IPS-11a (cell line): ENCODE results near the gene MEP1A.
"Not testable (repeated sequence)": the region's sequence is repeated elsewhere in the genome, so short reads cannot be mapped to it uniquely, and the experiment has no call there.

ENCODE experiments used
- H3K4me3 ChIP-seq: one replicate; pipeline ENCODE4 v1.5.1; 2013; ENCODE audit warnings: low read depth, low read length, control low read depth

Gene MEP1A, protein sequence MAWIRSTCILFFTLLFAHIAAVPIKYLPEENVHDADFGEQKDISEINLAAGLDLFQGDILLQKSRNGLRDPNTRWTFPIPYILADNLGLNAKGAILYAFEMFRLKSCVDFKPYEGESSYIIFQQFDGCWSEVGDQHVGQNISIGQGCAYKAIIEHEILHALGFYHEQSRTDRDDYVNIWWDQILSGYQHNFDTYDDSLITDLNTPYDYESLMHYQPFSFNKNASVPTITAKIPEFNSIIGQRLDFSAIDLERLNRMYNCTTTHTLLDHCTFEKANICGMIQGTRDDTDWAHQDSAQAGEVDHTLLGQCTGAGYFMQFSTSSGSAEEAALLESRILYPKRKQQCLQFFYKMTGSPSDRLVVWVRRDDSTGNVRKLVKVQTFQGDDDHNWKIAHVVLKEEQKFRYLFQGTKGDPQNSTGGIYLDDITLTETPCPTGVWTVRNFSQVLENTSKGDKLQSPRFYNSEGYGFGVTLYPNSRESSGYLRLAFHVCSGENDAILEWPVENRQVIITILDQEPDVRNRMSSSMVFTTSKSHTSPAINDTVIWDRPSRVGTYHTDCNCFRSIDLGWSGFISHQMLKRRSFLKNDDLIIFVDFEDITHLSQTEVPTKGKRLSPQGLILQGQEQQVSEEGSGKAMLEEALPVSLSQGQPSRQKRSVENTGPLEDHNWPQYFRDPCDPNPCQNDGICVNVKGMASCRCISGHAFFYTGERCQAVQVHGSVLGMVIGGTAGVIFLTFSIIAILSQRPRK

DNA sequence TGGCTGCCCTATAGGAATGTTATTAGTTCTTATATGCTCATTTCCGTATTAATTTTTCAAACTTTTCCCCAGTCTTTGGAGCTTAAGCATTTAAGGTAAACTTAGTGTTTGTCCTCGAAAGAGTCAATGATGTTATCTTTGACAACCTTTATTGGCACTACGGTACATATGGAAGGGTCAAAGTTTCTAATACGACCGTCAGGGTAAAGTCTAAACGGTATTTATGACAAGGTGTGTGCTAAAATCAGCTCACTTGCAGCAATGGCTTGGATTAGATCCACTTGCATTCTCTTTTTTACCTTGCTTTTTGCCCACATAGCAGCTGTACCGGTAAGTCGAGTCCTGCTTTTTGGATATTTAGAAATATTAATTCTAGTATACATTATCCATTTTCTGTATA lies at the start of gene MEP1A:
TSS of gene MEP1A (plus strand) at position 252 of the 400 bp plus-strand sequence. CDS start at position 262, 10 bp downstream.
- H3K4me3 ChIP-seq = no peak within 1 kb of the TSS

DNA sequence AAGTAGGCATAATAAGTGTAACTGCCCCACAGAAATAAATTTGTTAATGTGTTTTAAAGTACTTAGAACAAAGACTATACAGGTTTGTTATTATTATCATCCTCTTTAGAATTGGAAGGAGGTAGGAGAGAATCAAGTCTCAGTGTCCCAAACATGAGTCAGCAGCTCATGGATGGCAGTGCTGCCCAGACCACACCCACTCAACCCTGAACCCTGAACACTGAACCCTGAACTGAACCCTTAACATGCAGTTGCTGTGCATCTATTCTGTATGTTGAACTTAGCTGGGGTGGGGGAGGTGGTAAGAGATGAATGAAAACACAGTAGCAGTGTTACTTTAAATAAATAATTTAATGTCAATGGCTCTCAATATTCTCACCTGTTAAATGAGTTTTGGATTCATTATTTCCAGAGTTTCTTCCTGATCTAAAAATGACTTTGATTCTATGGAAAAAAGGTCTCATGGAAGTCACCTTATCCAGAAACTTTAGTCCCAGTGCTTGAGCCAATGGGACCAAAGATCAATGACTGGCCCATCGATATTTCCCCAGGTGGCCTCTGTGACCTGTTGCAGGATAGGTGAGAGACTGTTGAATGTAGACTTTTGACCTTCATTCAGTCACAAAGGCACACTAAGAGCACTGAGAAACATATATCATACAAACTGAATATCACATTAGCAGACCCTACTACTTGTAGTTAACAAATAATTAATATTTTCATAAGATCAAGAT lies 49.6 kb upstream of the MEP1A start:
- no peak overlapping the region for H3K4me3 ChIP-seq

DNA sequence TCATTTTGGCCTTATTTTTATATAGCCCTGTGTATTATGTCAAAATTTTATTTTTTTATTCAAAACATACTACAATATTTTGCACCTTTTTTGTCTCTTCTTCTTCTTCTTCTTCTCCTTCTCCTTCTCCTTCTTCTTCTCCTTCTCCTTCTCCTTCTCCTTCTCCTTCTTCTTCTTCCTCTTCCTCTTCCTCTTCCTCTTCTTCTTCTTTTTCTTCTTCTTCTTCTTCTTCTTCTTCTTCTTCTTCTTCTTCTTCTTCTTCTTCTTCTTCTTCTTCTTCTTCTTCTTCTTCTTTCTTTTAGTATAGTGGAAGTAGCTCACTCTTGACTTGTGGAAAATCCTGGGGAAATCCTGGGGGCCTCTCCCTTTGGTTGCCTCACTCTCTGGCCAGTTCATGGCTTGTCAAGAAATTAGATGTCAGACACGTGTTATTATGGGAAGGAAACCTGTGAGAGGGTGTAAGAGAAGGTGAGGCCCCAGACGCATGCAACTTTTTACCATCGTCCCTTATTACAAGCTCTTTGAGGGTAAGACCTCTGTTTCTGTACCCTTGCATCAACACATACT lies 48.9 kb upstream of the MEP1A start:
- not testable (repeated sequence) for H3K4me3 ChIP-seq

DNA sequence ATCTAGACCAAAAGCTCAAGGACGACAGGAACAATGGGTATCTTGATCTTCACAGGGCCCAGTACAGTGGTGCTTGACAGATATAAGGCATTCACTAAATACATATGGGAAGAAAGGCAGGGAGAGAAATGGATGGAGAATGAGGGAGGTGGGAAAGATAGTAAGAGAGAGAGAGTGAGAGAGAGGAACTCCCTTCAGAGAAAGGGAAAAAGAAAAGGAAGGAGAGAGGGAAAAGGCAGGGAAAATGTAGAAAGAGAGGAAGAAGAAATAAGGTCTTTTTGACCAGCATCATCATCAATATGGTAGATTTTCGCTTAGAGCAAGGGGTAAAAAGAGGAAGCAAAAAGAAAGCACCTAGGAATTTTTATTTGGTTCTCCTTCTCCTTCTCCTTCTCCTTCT lies 47.2 kb upstream of the MEP1A start:
- H3K4me3 ChIP-seq = no peak overlapping the region

DNA sequence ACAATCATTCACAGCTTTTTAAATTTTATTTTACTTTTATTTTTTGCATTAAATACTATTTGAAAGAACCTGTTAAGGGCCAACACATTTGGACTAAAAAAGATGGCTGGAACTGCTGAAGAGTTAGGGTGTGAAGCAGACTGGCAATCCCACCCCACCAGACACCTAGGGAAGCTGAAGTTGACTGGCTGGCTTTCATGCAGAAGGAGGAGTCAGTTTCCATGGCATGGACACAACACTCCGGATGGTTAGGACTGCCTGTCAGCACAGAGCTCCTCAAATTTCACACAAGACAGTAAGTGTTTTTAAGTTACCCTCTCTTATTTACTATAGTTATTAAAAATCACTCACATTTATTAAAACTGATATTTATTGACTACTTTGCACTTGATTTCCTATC lies 46.5 kb upstream of the MEP1A start, which contains the start of gene ANKRD66:
TSS of gene ANKRD66 (plus strand) at position 238 of the 400 bp plus-strand sequence. CDS start 5,016 bp downstream, outside the sequence.
- no peak within 1 kb of the TSS for H3K4me3 ChIP-seq

DNA sequence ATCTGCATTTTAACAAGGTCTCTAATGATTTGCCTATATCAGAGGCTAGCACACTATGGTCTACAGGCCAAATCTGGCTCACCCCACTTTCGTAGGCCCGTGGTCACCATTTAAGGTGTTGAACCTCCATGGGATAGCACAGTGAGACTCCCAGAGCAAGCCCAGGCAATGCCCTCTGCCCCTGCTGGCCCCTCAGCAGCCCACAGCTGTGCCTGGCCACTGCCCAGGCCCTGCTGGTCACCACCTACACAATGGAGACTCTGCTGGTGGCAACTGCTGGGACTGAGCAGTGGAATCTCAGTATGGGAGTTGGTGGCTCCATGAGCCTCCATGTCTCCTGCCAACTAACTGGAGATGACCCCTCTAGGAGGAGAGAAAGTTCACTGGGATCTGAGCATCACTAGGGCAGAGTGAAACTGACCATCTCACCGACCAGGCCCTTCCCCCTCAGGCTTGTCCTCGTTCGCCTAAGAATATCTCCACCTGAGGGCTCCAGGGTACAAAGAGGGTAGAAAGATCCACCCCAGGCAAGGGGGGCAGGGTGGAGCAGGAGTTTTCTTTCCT lies 44.2 kb upstream of the MEP1A start:
- H3K4me3 ChIP-seq = no peak overlapping the region

DNA sequence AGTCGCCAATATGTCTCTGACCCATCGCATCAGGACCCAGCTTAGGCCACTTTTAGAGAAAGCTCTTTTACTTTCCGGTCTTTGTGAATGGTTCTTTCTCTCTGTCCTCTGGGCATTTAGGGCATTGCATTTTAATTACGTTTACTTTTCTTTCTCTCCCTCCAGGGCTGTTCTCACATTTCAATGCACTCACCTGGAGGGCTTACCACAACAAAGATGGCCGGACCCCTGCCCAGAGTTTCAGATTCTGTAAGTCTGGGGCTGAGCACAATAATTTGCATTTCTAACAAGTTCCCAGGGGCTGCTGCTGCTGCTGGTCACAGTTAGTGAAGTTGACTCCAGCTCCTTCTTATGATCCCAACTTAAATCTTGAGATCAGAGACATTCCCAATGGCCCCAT lies 43.5 kb upstream of the MEP1A start:
- H3K4me3 ChIP-seq = no peak overlapping the region

DNA sequence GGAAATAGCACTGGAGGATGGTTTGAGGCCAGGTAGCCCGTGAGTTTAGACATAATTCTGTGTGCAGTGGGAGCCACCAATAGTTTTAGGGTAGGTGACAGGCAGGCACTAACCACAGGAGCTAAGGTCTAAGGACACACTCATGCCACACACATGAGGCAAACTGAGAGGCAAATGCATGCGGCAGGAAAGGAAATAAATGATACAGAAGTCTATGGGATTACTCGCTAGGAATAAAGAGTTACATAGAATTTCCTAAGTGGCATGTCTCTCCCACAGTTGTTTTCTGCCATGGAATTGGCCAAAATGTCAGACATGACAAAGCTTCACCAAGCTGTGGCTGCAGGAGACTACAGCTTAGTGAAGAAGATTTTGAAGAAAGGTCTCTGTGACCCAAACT lies 41.5 kb upstream of the MEP1A start:
- H3K4me3 ChIP-seq = no peak overlapping the region

DNA sequence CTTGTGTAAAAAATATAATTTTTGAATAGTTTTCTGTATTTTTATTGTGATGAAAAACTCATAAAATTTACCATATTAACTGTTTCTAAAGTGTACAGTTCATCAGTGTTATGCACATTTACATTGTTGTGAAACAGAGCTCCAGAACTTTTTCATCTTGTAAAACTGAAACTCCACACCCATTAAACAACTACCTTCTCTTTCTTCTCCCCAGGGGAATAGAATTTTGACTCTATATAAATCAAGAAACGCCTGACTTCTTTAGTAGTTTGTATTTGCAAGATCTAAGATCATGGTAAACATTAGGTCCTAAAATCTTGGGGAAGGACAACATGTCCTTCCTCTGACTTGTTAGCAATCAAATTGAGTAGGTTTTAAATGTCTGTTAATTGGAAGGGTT lies 37.3 kb upstream of the MEP1A start:
- H3K4me3 ChIP-seq = no peak overlapping the region

DNA sequence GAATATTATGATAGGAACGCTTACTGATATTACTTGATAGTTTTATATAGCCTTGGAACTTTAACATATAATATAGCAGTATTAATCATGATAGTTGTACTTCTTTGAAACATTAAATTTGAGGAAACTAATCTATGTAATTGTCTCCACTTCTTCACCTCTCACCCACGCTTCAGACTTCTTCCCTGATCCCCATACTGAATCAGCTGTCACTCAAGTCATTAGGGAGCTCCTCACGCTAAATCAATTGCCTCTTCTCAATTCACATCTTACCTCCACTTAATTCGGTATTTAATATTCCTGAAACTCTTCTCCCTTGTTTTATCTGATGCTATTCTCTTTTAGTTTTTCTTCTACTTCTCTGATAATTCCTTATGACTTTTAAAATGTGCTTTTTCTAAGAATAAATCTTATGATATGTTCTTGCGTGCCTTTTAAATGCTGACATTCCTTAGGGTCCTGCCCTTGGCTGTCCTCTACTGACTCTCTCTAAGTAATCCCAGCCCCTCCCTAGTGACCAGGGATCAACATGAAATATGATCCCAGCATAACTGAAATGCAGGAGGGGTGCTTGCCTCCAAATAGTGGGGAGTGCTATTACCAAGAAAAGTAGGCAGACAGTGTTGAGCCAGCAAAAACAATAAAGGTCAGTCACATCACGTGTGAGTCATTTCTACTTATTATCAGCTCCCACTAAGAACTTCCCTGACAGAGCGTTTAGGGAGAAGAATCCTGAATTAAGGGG lies 36.5 kb upstream of the MEP1A start:
- no peak overlapping the region for H3K4me3 ChIP-seq

DNA sequence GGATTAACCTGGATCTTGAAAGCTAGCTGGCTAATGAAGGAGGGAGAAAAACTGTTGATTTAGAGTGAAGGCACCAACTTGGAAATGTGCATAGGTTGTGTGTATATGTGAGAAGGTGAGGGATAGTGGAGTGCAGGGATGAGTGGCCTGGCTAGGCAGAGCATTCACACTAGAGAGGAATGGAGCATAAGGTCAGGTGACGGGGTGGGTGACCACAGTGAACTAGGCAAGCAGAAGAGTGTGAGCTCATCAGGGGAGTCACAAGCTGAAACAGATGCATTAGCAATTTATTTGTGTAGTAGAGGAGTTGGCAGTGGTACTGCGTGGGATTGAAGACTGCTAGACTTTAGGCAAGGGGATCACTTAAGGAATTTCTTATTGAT lies 36.0 kb upstream of the MEP1A start:
- no peak overlapping the region for H3K4me3 ChIP-seq

DNA sequence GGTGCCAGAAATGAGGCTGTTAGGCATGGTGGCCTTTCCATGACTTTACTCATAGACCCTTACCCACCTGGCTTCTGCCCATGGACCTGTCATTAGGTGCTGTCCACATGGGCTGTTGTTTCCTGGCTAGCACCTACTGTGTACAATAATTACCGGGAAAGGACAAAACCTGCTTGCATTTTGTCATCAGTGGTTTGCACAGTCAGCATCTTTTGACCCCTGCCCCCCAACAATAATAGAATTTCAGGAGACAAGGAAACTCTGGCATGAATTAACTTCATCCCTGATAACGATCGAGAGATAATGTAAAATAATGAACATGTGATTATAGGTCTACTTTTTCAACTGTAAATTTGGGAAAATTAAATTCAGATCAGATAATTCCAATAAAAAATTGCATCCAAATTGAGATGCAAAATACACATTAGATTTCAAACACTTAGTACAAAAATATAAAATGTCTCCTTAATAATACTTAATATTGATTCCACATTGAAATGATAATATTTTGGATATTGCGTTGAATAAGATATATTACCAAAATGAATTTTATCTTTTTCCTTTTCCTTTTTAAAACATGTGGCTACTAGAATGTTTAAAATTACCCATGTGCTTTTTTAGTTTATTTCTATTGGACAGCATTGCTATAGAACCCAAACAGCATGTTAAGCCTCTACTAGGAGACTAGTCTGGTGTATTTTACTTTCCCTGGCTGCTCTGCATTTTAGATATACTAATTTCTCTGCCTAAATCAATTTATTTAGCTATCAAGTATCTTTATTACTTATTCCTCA lies 34.0 kb upstream of the MEP1A start:
- no peak overlapping the region for H3K4me3 ChIP-seq

DNA sequence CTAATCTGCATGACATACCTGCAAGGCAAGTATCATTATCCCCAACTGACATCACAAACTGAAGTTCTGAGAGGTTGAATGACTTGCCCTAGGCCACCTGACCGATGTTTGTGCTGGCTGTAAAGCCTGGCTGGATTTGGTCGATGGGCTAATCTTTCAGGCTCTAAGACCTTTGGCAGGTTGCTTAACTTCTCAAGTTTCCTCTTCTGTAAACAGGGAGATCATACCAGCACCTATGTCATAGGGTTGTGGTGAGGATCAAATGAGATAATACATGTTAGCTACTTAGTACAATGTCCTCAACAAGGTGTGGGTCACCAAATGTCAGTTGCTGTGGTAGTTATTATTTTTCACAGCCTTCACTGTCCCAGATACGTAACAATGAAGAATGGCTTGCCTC lies 32.3 kb upstream of the MEP1A start:
- no peak overlapping the region for H3K4me3 ChIP-seq

DNA sequence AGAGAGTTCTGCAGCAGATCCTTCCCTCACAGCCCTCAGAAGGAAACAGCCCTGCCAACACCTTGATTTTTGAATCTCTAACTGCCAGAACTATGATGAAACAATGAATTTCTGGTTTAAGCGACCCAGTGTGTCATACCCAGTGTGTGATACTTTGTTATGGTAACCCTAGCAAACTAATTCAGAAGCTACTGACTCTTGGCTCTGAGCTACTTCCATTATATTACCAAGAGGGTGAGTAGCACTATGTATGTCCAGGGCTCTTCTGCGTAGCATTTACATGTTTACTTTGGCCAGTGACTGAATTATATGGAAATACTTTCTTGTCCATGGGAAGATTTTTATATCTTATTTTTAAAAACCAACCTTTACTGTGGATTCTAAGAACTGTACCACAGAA lies 29.7 kb upstream of the MEP1A start:
- H3K4me3 ChIP-seq = no peak overlapping the region

DNA sequence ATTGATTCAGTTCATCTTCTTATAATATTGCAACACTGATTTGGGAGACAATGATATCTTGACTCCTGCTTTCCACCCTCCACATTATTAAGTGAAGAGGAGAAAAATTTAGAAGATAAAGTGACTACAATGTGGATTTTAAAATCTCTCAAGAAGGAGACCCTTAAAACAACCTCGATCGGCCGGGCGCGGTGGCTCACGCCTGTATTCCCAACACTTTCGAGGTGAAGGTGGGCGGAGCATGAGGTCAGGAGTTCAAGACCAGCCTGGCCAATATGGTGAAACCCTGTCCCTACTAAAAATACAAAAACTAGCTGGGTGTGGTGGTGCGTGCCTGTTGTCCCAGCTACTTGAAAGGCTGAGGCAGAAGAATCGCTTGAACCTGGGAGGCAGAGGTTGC lies 28.9 kb upstream of the MEP1A start:
- H3K4me3 ChIP-seq = not testable (repeated sequence)

DNA sequence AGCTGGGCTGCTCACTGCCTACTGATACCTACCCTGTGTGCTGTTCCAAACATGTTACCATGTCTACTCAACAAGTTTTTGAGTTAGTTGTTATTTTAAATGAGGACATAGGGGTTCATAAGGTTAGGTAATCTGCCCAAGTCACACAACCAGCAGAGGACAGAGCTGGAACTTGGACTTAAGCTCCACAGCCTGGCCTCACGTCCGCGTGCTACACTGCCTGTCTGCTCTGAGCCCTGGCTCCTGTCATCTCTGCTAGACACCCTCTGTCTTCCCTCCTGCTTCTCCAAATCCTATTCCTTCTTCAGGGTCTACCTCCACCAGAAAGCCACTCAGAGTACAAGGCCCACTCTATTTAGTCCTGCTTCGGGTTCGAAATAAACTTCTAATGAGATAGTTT lies 28.2 kb upstream of the MEP1A start:
- no peak overlapping the region for H3K4me3 ChIP-seq

DNA sequence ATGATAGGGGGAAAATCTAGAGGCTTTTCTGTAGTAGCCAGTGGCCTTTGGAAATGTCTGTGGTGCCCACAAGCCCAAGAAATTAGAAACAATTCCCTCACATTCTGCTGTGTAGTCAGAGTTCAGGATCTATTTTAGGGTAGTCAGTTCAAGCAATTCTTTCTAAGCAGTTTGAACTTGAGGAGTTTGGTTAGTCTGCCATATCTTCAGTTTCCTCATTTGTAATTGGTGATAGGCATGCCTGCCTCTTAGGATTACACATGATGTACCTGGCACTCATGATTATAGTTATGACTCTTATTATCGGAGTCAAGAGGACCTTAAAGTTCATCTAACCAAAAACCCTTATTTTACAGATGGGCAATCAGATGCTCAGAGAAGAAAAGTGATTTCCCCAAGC lies 21.2 kb upstream of the MEP1A start:
- H3K4me3 ChIP-seq = no peak overlapping the region

DNA sequence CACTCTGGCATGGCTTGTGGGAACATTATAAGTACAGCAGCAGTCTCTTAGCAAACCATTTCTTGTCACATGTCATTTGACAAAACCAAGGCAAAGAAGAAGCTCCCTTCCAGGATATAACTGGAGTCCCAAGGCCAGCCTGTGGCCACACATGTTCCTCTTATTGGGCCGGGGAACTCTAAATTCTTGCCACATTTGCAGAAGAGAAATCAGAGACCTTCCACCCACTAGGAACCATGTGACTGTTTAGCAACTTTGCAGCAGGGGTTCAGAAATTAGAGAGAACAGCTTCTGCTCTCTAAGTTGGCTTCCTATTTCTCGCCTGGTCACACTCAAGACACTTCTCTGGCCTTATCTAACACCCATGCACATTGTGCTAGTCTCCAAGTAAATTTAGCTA lies 20.4 kb upstream of the MEP1A start:
- no peak overlapping the region for H3K4me3 ChIP-seq

DNA sequence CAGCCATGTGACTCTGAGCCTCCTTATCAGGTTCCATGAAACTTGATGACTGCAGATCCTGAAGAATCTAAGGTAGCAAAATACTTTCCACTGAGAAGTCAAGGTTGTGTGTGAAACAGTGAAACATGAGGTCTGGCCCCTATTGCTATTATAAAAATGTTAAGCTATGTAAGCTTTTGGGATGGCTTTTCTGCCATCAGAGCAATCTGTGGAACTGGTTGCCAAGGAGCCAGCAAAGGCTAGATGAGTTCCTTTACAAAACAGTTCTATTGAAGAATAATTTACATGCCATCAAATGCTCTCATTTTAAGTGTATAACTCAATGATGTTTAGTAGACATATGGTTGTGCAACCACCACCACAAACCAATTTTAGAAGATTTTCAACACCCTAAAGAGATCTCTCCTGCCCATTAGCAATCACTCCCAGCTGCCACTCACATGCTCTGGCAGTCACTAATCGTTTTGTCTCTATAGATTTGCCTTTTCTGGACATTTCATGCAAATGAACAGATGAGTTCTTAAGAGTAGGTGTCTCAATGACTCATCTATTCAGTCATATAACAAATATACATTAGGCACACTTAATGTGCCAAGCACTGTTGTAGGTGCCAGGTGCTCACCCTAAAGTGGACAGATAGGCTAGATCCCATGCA lies 19.9 kb upstream of the MEP1A start:
- H3K4me3 ChIP-seq = no peak overlapping the region
